Transverse colon (tissue), 3 donors: ENCODE data around the gene SLIT1.

Experiments used
- CTCF ChIP-seq, 5 experiments: fragments of 200-600 bp in 3 of 5; fragments of 450-650 bp in 2 of 5; sonication (generic) in 3 of 5; IDR thresholded peaks; 1 replicate in 2 of 5; 2 replicates in 3 of 5; pipeline ENCODE4 v1.5.1; 2016 to 2017; ENCODE audit warnings: antibody characterized with exemption in 5 of 5, inconsistent platforms in 3 of 5, mild to moderate bottlenecking in 2 of 5, moderate library complexity in 1 of 5
- EP300 ChIP-seq: sonication (generic); formaldehyde crosslinking; IDR thresholded peaks from one replicate; pipeline ENCODE4 v1.6.1; 2017; ENCODE audit warnings: antibody characterized with exemption, low read depth
- POLR2A ChIP-seq: fragments of 450-650 bp; IDR thresholded peaks from one replicate; pipeline ENCODE4 v1.6.1; 2016; ENCODE audit warnings: antibody characterized with exemption, mild to moderate bottlenecking, moderate library complexity

DNA sequence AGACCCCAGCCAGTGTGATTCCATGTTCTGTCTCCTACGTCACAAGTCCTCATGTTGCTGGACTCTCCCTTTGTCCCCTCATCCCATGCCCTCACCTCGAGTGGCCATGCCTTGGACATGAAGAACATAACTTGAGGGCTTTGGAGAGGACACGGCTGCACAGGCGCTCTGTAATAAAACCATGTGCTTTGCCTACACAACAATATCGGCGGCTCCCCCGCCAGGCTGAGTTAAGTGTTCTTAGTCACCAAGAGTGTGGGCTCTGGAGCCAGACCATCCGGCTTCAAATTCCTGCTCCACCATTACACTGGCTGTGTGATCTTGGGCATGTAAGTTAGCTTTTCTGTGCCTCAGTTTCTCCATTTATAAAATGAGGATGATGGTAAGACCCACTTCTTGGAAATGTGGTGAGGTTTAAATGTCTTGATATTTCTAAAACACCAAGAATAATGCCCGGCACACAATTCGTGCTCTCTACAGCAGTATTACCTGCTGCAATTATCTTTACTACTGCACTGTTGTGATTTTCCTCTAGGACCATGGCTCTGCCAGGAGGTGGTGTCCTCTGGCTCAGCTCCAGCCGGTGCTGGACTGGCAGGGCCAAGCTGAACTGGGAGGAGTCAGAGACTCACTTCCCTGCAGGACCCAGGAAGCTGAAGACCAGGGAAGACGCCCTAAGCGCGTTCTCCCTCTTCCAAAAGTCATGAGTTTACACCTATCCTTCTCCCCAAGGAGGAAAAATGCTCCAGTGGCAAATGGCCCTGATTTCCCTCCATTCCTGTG lies 15.7 kb downstream of the SLIT1 start:
- TF ChIP-seq CTCF (IDR thresholded peaks at IDR 0.05) (no peak), POLR2A (no peak), EP300 (no peak)
